HEK293 (cell line): ENCODE measurements around the gene ABCG1.

Experiments used
- ZIC2 ChIP-seq: fragments of 450-650 bp; formaldehyde crosslinking; IDR thresholded peaks from 2 replicates; pipeline ENCODE4 v1.5.1; 2016; ENCODE audit warnings: missing biosample characterization, missing genetic modification characterization
- ZNF175 ChIP-seq: fragments of 450-650 bp; formaldehyde crosslinking; IDR thresholded peaks from 2 replicates; pipeline ENCODE4 v1.5.1; 2016; ENCODE audit warnings: missing biosample characterization, missing genetic modification characterization
- ZNF24 ChIP-seq: fragments of 450-650 bp; formaldehyde crosslinking; IDR thresholded peaks from 2 replicates; pipeline ENCODE4 v1.5.1; 2016; ENCODE audit warnings: missing biosample characterization, missing genetic modification characterization
- ZNF654 ChIP-seq: fragments of 450-650 bp; formaldehyde crosslinking; IDR thresholded peaks from 2 replicates; pipeline ENCODE4 v1.5.1; 2016; ENCODE audit warnings: low read depth, missing biosample characterization, missing genetic modification characterization
- ZNF785 ChIP-seq: fragments of 450-650 bp; formaldehyde crosslinking; IDR thresholded peaks from 2 replicates; pipeline ENCODE4 v1.5.1; 2016; ENCODE audit warnings: missing biosample characterization, missing genetic modification characterization
- ZNF792 ChIP-seq: fragments of 450-650 bp; formaldehyde crosslinking; IDR thresholded peaks from 2 replicates; pipeline ENCODE4 v1.5.1; 2016; ENCODE audit warnings: missing biosample characterization, missing genetic modification characterization
- TF ChIP-seq, protein P1 (sequence below): fragments of 450-650 bp; formaldehyde crosslinking; IDR thresholded peaks from 2 replicates; pipeline ENCODE4 v1.5.1; 2016; ENCODE audit warnings: missing biosample characterization, missing genetic modification characterization
- TF ChIP-seq, protein P2 (sequence below): fragments of 450-650 bp; formaldehyde crosslinking; IDR thresholded peaks from 2 replicates; pipeline ENCODE4 v1.5.1; 2016; ENCODE audit warnings: missing biosample characterization, missing genetic modification characterization
- TF ChIP-seq, protein P3 (sequence below): fragments of 450-650 bp; formaldehyde crosslinking; IDR thresholded peaks from 2 replicates; pipeline ENCODE4 v1.5.1; 2016; ENCODE audit warnings: missing biosample characterization, missing genetic modification characterization
- TF ChIP-seq, protein P4 (sequence below): fragments of 450-650 bp; formaldehyde crosslinking; IDR thresholded peaks from 2 replicates; pipeline ENCODE4 v1.5.1; 2016; ENCODE audit warnings: missing biosample characterization, missing genetic modification characterization, low read depth
- TF ChIP-seq, protein P5 (sequence below): fragments of 450-650 bp; formaldehyde crosslinking; IDR thresholded peaks from 2 replicates; pipeline ENCODE4 v1.5.1; 2016; ENCODE audit warnings: missing biosample characterization, missing genetic modification characterization

DNA sequence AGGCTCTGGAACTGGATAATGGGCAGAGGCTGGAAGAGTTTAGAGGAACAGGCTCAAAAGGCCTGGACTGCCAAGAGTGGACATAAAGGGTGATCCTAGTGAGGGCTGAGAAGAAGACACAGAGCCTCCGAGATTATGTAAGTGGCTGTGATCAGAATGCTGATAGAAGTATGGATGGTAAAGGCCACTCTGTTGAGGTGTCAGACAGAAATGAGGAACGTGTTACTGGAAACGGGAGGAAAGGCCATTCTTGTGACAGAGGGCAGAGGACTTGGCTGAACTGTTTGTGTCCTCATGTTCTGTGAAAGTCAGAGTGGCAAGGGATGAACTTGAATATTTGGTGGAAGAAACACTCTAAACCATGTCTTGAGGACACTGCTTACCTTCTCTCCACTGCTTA is 6.7 kb upstream of the ABCG1 start:
- TF ChIP-seq, protein P1, sequence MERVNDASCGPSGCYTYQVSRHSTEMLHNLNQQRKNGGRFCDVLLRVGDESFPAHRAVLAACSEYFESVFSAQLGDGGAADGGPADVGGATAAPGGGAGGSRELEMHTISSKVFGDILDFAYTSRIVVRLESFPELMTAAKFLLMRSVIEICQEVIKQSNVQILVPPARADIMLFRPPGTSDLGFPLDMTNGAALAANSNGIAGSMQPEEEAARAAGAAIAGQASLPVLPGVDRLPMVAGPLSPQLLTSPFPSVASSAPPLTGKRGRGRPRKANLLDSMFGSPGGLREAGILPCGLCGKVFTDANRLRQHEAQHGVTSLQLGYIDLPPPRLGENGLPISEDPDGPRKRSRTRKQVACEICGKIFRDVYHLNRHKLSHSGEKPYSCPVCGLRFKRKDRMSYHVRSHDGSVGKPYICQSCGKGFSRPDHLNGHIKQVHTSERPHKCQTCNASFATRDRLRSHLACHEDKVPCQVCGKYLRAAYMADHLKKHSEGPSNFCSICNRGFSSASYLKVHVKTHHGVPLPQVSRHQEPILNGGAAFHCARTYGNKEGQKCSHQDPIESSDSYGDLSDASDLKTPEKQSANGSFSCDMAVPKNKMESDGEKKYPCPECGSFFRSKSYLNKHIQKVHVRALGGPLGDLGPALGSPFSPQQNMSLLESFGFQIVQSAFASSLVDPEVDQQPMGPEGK (tag by site-specific recombination): no peak
- TF ChIP-seq ZNF24: no peak
- TF ChIP-seq, protein P2, sequence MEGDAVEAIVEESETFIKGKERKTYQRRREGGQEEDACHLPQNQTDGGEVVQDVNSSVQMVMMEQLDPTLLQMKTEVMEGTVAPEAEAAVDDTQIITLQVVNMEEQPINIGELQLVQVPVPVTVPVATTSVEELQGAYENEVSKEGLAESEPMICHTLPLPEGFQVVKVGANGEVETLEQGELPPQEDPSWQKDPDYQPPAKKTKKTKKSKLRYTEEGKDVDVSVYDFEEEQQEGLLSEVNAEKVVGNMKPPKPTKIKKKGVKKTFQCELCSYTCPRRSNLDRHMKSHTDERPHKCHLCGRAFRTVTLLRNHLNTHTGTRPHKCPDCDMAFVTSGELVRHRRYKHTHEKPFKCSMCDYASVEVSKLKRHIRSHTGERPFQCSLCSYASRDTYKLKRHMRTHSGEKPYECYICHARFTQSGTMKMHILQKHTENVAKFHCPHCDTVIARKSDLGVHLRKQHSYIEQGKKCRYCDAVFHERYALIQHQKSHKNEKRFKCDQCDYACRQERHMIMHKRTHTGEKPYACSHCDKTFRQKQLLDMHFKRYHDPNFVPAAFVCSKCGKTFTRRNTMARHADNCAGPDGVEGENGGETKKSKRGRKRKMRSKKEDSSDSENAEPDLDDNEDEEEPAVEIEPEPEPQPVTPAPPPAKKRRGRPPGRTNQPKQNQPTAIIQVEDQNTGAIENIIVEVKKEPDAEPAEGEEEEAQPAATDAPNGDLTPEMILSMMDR: no peak
- TF ChIP-seq ZNF654 (tag by site-specific recombination): no peak
- TF ChIP-seq, protein P3, sequence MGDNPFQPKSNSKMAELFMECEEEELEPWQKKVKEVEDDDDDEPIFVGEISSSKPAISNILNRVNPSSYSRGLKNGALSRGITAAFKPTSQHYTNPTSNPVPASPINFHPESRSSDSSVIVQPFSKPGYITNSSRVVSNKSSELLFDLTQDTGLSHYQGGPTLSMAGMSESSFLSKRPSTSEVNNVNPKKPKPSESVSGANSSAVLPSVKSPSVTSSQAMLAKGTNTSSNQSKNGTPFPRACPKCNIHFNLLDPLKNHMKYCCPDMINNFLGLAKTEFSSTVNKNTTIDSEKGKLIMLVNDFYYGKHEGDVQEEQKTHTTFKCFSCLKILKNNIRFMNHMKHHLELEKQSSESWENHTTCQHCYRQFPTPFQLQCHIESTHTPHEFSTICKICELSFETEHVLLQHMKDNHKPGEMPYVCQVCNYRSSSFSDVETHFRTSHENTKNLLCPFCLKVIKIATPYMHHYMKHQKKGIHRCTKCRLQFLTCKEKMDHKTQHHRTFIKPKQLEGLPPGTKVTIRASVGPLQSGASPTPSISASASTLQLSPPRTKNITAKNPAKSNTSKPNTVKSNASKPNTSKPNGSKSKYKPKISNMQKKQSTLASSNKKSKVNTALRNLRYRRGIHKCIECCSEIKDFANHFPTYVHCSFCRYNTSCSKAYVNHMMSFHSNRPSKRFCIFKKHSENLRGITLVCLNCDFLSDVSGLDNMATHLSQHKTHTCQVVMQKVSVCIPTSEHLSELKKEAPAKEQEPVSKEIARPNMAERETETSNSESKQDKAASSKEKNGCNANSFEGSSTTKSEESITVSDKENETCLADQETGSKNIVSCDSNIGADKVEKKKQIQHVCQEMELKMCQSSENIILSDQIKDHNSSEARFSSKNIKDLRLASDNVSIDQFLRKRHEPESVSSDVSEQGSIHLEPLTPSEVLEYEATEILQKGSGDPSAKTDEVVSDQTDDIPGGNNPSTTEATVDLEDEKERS (tag by site-specific recombination): no peak
- no peak for TF ChIP-seq ZNF785 (tag by site-specific recombination)
- TF ChIP-seq, protein P4, sequence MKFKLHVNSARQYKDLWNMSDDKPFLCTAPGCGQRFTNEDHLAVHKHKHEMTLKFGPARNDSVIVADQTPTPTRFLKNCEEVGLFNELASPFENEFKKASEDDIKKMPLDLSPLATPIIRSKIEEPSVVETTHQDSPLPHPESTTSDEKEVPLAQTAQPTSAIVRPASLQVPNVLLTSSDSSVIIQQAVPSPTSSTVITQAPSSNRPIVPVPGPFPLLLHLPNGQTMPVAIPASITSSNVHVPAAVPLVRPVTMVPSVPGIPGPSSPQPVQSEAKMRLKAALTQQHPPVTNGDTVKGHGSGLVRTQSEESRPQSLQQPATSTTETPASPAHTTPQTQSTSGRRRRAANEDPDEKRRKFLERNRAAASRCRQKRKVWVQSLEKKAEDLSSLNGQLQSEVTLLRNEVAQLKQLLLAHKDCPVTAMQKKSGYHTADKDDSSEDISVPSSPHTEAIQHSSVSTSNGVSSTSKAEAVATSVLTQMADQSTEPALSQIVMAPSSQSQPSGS (tag by site-specific recombination): no peak
- TF ChIP-seq, protein P5, sequence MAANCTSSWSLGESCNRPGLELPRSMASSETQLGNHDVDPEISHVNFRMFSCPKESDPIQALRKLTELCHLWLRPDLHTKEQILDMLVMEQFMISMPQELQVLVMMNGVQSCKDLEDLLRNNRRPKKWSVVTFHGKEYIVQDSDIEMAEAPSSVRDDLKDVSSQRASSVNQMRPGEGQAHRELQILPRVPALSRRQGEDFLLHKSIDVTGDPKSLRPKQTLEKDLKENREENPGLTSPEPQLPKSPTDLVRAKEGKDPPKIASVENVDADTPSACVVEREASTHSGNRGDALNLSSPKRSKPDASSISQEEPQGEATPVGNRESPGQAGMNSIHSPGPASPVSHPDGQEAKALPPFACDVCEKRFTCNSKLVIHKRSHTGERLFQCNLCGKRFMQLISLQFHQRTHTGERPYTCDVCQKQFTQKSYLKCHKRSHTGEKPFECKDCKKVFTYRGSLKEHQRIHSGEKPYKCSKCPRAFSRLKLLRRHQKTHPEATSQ (tag by site-specific recombination): no peak
- no peak for TF ChIP-seq ZNF175 (tag by site-specific recombination)
- TF ChIP-seq ZNF792 (tag by site-specific recombination): no peak
- no peak for TF ChIP-seq ZIC2 (tag by site-specific recombination)
